B cell (primary cell): ENCODE measurements around the gene SRRM5. TPM values are rescaled to one million over a fixed set of nuclear protein-coding genes. Genes with fewer than 3 reads are reported as not detected.

Experiments used
- ATAC-seq: fragments of 200-7000 bp; cut with Tn5 transposase; one replicate; pipeline ENCODE4 v1.10.0; 2021; ENCODE audit warnings: low read depth, mild to moderate bottlenecking, moderate number of reproducible peaks, moderate library complexity
- CTCF ChIA-PET: fragments of 350-600 bp; sonication (Branson Sonifier 250); formaldehyde crosslinking; loops from one replicate; lab custom pipeline; 2021; ENCODE audit warnings: antibody characterized with exemption, inconsistent platforms; lab: Charles Lee
- POLR2A ChIA-PET: fragments of 350-600 bp; sonication (Branson Sonifier 250); formaldehyde crosslinking; loops from one replicate; lab custom pipeline; 2021; ENCODE audit warnings: antibody characterized with exemption; lab: Charles Lee
- DNase-seq: peaks from one replicate; pipeline ENCODE4 v3.0.0; 2013
- H2AFZ ChIP-seq: 2 replicates; pipeline ENCODE4 v1.6.1; 2012; ENCODE audit warnings: mild to moderate bottlenecking, low read depth, low read length; ENCODE audit not compliant: insufficient read depth, poor library complexity, severe bottlenecking
- H3K27ac ChIP-seq, 2 donors: 1 replicate in 1 of 2; 2 replicates in 1 of 2; pipeline ENCODE4 v1.5.1; 2012 to 2013; ENCODE audit warnings: low read length in 2 of 2, mild to moderate bottlenecking in 2 of 2, moderate library complexity in 1 of 2
- H3K27me3 ChIP-seq, 4 experiments: fragments of 200-600 bp in 1 of 4; sonication (generic) in 1 of 4; replicated peaks in 1 of 4; 1 replicate in 2 of 4; 2 replicates in 2 of 4; pipeline versions ENCODE4 v1.6.1 to v1.7.0; 2013 to 2016; ENCODE audit warnings: low read length in 3 of 4, mild to moderate bottlenecking in 2 of 4, mixed read lengths in 1 of 4, moderate library complexity in 1 of 4; ENCODE audit not compliant: insufficient read depth in 4 of 4, control insufficient read depth in 3 of 4; ENCODE audit errors: control extremely low read depth in 1 of 4
- H3K36me3 ChIP-seq, 2 experiments: replicated peaks in 1 of 2; 1 replicate in 1 of 2; 2 replicates in 1 of 2; pipeline versions ENCODE4 v1.6.1 to v1.7.1; 2013; ENCODE audit warnings: low read length in 1 of 2; ENCODE audit not compliant: insufficient read depth in 2 of 2, control insufficient read depth in 1 of 2; ENCODE audit errors: control extremely low read depth in 1 of 2, extremely low read depth in 1 of 2
- H3K4me1 ChIP-seq, 2 donors: fragments of 200-600 bp in 1 of 2; sonication (generic) in 1 of 2; 1 replicate in 1 of 2; 2 replicates in 1 of 2; pipeline versions ENCODE4 v1.5.1 to v1.6.1; 2013 to 2017; ENCODE audit warnings: low read length in 2 of 2; ENCODE audit not compliant: control insufficient read depth in 2 of 2, insufficient read depth in 2 of 2
- H3K4me2 ChIP-seq: replicated peaks from 2 replicates; pipeline ENCODE3; 2012; ENCODE audit warnings: mild to moderate bottlenecking, low read depth, low read length; ENCODE audit not compliant: poor library complexity, severe bottlenecking
- H3K4me3 ChIP-seq, 5 experiments: fragments of 200-600 bp in 1 of 5; sonication (generic) in 1 of 5; 1 replicate in 3 of 5; 2 replicates in 2 of 5; pipeline versions ENCODE4 v1.5.1 to v1.7.0; 2011 to 2016; ENCODE audit warnings: low read length in 4 of 5, mild to moderate bottlenecking in 4 of 5, low read depth in 2 of 5, control low read depth in 1 of 5, moderate library complexity in 1 of 5; ENCODE audit not compliant: insufficient read depth in 1 of 5; ENCODE audit errors: control extremely low read depth in 1 of 5, extremely low read depth in 1 of 5
- H3K79me2 ChIP-seq: fragments of 200-600 bp; sonication (generic); one replicate; pipeline ENCODE4 v1.6.0; 2016; ENCODE audit warnings: low read length; ENCODE audit not compliant: control insufficient read depth, insufficient read depth
- H3K9ac ChIP-seq: fragments of 200-600 bp; sonication (generic); 2 replicates; pipeline ENCODE4 v1.6.1; 2017; ENCODE audit warnings: mild to moderate bottlenecking, low read length, moderate library complexity
- H3K9me3 ChIP-seq, 3 donors: one replicate each; pipeline versions ENCODE4 v1.6.1 to v1.7.1; 2013; ENCODE audit warnings: low read length in 2 of 3; ENCODE audit not compliant: control insufficient read depth in 2 of 3, insufficient read depth in 1 of 3; ENCODE audit errors: control extremely low read depth in 1 of 3
- H4K20me1 ChIP-seq: 2 replicates; pipeline ENCODE4 v1.6.0; 2012; ENCODE audit warnings: mild to moderate bottlenecking, low read length; ENCODE audit not compliant: insufficient read depth, control insufficient read depth, poor library complexity, severe bottlenecking
- H3K27ac Mint-ChIP-seq: one replicate; pipeline ENCODE4 v1.8.0; 2021; ENCODE audit warnings: mixed read lengths
- H3K27me3 Mint-ChIP-seq: one replicate; pipeline ENCODE4 v1.8.0; 2021; ENCODE audit warnings: mixed read lengths
- H3K4me1 Mint-ChIP-seq: one replicate; pipeline ENCODE4 v1.8.0; 2021; ENCODE audit warnings: mixed read lengths
- H3K4me3 Mint-ChIP-seq: one replicate; pipeline ENCODE4 v1.8.0; 2021; ENCODE audit warnings: mixed read lengths
- H3K9me3 Mint-ChIP-seq: one replicate; pipeline ENCODE4 v1.8.0; 2022; ENCODE audit warnings: mixed read lengths; ENCODE audit not compliant: insufficient read depth
- EZH2 ChIP-seq: IDR thresholded peaks from 2 replicates; pipeline ENCODE4 v1.6.1; 2012; ENCODE audit warnings: borderline replicate concordance, low read depth, mild to moderate bottlenecking, moderate library complexity, low read length; ENCODE audit not compliant: insufficient read depth, poor library complexity, severe bottlenecking
- WGBS: methylation state at CpG from one replicate; pipeline ENCODE4 v1.1.5; 2013; ENCODE audit warnings: missing lambda C conversion rate; ENCODE audit not compliant: insufficient coverage; 5-methylcytosine and 5-hydroxymethylcytosine counted together
- intact Hi-C: fragments of 100-400 bp; cut with micrococcal nuclease; formaldehyde crosslinking; loops from one replicate; pipeline ENCODE4 v1.10.0; 2022
- polyA plus RNA-seq: library from polyadenylated mRNA; depleted of rRNA; stranded (reverse); fragments of >200 nt; gene quantifications from 2 replicates; pipeline ENCODE4 v1.2.3, GENCODE V29; 2012
- total RNA-seq, 2 donors: library from RNA; stranded (reverse); fragments of 120-200 nt in 1 of 2; gene quantifications; 1 replicate in 1 of 2; 2 replicates in 1 of 2; pipeline versions ENCODE4 v1.2.3 to v1.2.4, GENCODE V29; 2013 to 2022
- TF ChIP-seq, protein P1 (sequence below): fragments of 200-600 bp; IDR thresholded peaks from one replicate; pipeline ENCODE4 v1.8.0; 2022; ENCODE audit warnings: antibody characterized with exemption, mild to moderate bottlenecking

SRRM5 gene
- total and polyA plus RNA-seq, 2 donors (not counting 1 experiment from before 2014, with no cell fraction given): 0.64 to 1.4 TPM

DNA sequence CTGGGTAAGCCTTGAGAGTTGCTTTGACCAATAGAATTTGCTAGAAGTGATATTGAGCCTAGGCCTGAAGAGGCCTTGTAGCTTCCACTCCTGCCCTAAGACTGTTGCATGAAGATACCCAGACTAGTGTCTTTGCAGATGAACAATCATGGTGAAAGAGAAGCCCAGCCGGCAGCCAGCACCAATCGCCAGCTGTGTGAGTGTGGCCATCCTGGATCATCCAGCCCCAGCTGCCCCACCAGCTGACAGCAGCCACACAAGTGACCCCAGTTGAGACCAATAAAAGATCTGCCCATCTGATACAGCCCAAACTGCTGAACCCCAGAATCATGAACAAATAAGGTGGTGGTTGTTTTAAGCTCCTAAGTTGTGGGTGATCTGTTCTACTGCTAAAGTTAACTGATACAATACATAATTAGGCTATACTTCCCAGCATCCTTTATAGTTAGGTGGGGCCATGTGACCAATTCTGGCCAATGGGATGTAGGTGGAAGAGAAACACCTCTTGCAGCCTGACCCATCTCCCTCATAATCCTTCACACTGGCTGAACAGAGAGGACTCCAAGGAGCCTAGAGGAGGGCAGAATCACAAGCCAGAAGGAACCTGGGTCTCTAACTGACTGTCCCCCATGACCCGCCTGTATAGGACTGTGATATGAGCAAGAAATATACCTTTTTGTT is 16.9 kb downstream of the SRRM5 start:
- H3K27me3 Mint-ChIP-seq: peaks cover 28% of the 10 kb centered on the region

DNA sequence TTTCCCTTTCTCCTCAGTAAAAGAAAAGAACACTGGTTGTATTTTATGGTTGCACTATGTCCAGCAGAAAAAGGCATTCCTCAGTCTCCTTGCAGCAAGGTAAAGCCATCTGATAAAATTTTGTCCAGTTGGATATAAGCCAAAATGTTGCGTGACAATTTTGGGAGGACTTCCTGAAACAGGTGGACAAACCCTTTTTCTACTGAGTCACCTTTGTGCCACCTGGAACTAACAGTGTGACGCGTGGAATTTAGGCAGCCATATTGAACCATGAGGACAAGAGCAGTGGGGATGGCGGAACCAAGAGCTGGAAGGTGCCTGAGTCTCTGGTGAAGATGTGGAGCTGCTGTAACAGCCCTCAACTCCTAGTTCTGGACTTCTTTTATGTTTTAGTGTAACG is 19.6 kb downstream of the SRRM5 start:
- Histone ChIP-seq H3K79me2 (no peaks in the 10 kb centered on the region), H4K20me1 (no peaks in the 10 kb centered on the region), H3K27ac (no peak overlapping the region), H3K27me3 (peaks cover 0 to 26% (median 9%) of the 10 kb centered on the region in 4 experiments), H3K9ac (no peak overlapping the region), H3K4me1 (peaks cover 3 to 6% of the 10 kb centered on the region in 2 donors), H3K36me3 (no peaks in the 10 kb centered on the region), H3K4me2 (no peak overlapping the region), H2AFZ (no peak overlapping the region), H3K9me3 (peaks cover 0 to 6% (median 0%) of the 10 kb centered on the region in 3 donors), H3K4me3 (no peak overlapping the region)
- no peak for DNase-seq
- Mint-ChIP-seq H3K4me1 (peaks cover 4% of the 10 kb centered on the region), H3K4me3 (no peak overlapping the region), H3K27ac (no peak overlapping the region), H3K9me3 (no peaks in the 10 kb centered on the region), H3K27me3 (peaks cover 27% of the 10 kb centered on the region)
- 91% methylated on average over 3 of the region's 5 CpGs for WGBS
- ATAC-seq: no peak
- TF ChIP-seq EZH2: no peak
- TF ChIP-seq, protein P1, sequence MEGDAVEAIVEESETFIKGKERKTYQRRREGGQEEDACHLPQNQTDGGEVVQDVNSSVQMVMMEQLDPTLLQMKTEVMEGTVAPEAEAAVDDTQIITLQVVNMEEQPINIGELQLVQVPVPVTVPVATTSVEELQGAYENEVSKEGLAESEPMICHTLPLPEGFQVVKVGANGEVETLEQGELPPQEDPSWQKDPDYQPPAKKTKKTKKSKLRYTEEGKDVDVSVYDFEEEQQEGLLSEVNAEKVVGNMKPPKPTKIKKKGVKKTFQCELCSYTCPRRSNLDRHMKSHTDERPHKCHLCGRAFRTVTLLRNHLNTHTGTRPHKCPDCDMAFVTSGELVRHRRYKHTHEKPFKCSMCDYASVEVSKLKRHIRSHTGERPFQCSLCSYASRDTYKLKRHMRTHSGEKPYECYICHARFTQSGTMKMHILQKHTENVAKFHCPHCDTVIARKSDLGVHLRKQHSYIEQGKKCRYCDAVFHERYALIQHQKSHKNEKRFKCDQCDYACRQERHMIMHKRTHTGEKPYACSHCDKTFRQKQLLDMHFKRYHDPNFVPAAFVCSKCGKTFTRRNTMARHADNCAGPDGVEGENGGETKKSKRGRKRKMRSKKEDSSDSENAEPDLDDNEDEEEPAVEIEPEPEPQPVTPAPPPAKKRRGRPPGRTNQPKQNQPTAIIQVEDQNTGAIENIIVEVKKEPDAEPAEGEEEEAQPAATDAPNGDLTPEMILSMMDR: no peak
- intact Hi-C loops: no loop called here
- POLR2A ChIA-PET: no interaction called here
- CTCF ChIA-PET: no interaction called here

More for the DNA sequence above, 16.9 kb downstream of the SRRM5 start:
- peaks cover 0 to 23% (median 0%) of the 10 kb centered on the region in 3 donors for H3K9me3 ChIP-seq
- no peak overlapping the region for H3K9ac ChIP-seq
- CTCF ChIA-PET: interaction anchor here (1.2 to 1.5 kb wide), 2 partner anchors 22 to 182 kb away, joined by 3 to 6 read pairs; no protein-coding TSS in a partner anchor
- Mint-ChIP-seq H3K4me3 (no peak overlapping the region), H3K27ac (no peak overlapping the region), H3K9me3 (no peaks in the 10 kb centered on the region), H3K4me1 (peaks cover 7% of the 10 kb centered on the region)
- peaks cover 6 to 7% of the 10 kb centered on the region in 2 donors for H3K4me1 ChIP-seq
- no peak overlapping the region for H3K27ac ChIP-seq
- no peak for DNase-seq
- ATAC-seq: no peak
- H4K20me1 ChIP-seq: peaks cover 3% of the 10 kb centered on the region
- intact Hi-C loops: no loop called here
- TF ChIP-seq, protein P1: no peak
- TF ChIP-seq EZH2: no peak
- H3K4me2 ChIP-seq: no peak overlapping the region
- H3K79me2 ChIP-seq: no peaks in the 10 kb centered on the region
- no peak overlapping the region for H2AFZ ChIP-seq
- H3K27me3 ChIP-seq: peaks cover 0 to 14% (median 7%) of the 10 kb centered on the region in 4 experiments
- WGBS: 90% methylated on average over 2 of the region's 3 CpGs
- H3K36me3 ChIP-seq: no peaks in the 10 kb centered on the region
- POLR2A ChIA-PET: no interaction called here
- H3K4me3 ChIP-seq: no peak overlapping the region
